Measurements from ENCODE around the gene COBL.
A peak's percentile ranks its signal among the peaks of the same experiment; 100 is the strongest.

The COBL gene

DNA sequence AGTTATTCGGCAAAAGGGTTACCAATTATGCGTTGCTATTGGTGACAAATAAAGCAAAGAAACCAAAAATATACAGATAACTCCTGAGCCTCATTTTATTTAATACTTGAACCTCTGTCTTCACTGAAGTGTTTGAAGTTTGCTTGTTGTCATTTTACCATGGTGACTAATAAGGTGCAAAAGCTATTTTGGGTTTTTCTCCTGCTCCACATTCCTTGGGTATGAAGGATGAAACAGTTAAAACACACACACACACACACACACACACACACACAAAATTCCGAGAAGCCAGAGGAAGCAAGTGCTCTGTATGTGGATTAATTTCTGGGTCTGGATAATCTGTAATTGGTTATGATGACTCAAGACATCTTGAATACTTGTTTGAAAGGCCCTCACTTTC is 246.5 kb downstream of the COBL start:
- Histone ChIP-seq H3K4me3 (ENCODE audit: low read depth, low read length) (no peak overlapping the region), H3K27ac (peak overlapping the region; percentile 40), H3K9me3 (ENCODE audit: control insufficient read depth, low read length) (no peaks in the 10 kb centered on the region), H3K79me2 (peaks cover 4% of the 10 kb centered on the region), H3K4me1 (no peaks in the 10 kb centered on the region), H3K36me3 (ENCODE audit: control insufficient read depth, insufficient read depth, low read length) (no peaks in the 10 kb centered on the region), H3K9ac (no peak overlapping the region), H2AFZ (no peak overlapping the region), H3K27me3 (ENCODE audit: control insufficient read depth, insufficient read depth, low read length) (no peaks in the 10 kb centered on the region), H3K4me2 (ENCODE audit: low read length) (no peak overlapping the region)
- TF ChIP-seq CTCF (IDR thresholded peaks at IDR 0.05) = no peak

GRCh38 chr7:51069411-51070083 is 247.1 kb downstream of the COBL start:
- Histone ChIP-seq H3K4me2 (ENCODE audit: low read length) (no peak overlapping the region), H3K36me3 (ENCODE audit: control insufficient read depth, insufficient read depth, low read length) (no peaks in the 10 kb centered on the region), H3K9me3 (ENCODE audit: control insufficient read depth, low read length) (no peaks in the 10 kb centered on the region), H3K27ac (peak overlapping the region; percentile 40), H3K4me3 (ENCODE audit: low read depth, low read length) (no peak overlapping the region), H3K27me3 (ENCODE audit: control insufficient read depth, insufficient read depth, low read length) (no peaks in the 10 kb centered on the region), H3K4me1 (no peaks in the 10 kb centered on the region), H3K79me2 (peaks cover 4% of the 10 kb centered on the region), H2AFZ (no peak overlapping the region), H3K9ac (no peak overlapping the region)
- no peak for TF ChIP-seq CTCF (IDR thresholded peaks at IDR 0.05)

- H3K36me3 ChIP-seq (ENCODE audit: control insufficient read depth, insufficient read depth, low read length) = no peaks in the 10 kb centered on the region
- peaks cover 4% of the 10 kb centered on the region for H3K79me2 ChIP-seq
- no peaks in the 10 kb centered on the region for H3K9me3 ChIP-seq (ENCODE audit: control insufficient read depth, low read length)
- no peaks in the 10 kb centered on the region for H3K27me3 ChIP-seq (ENCODE audit: control insufficient read depth, insufficient read depth, low read length)
- H2AFZ ChIP-seq = no peak overlapping the region
- no peaks in the 10 kb centered on the region for H3K4me1 ChIP-seq
- H3K27ac ChIP-seq = no peak overlapping the region
- no peak for TF ChIP-seq CTCF (IDR thresholded peaks at IDR 0.05)
- no peak overlapping the region for H3K9ac ChIP-seq
- H3K4me3 ChIP-seq (ENCODE audit: low read depth, low read length) = no peak overlapping the region
- H3K4me2 ChIP-seq (ENCODE audit: low read length) = no peak overlapping the region
These were observed 248.2 kb downstream of the COBL start for GRCh38 chr7:51068401-51068800.

DNA sequence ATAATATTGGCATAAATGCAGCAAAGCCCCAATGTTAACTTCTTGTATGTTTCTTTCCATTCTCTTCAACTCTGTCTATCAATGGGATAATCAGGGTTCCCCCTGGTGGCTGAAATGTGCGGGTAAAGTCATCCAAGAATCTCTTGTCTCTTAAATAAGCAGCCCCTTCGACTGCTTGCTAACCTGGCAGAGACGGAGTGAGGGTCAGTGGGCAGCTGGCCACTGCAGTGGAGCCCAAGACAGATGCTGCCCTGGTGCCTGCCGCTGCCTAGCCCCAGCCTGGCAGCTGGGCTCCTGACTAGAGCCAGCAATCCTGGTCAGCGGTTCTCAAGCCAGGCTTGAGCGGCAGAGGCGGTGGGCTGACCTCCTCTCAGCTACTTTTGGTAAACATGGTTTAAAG is 248.9 kb downstream of the COBL start:
- Histone ChIP-seq H3K9ac (no peak overlapping the region), H3K4me1 (no peaks in the 10 kb centered on the region), H3K4me3 (ENCODE audit: low read depth, low read length) (no peak overlapping the region), H3K4me2 (ENCODE audit: low read length) (no peak overlapping the region), H3K9me3 (ENCODE audit: control insufficient read depth, low read length) (no peaks in the 10 kb centered on the region), H3K36me3 (ENCODE audit: control insufficient read depth, insufficient read depth, low read length) (no peaks in the 10 kb centered on the region), H2AFZ (no peak overlapping the region), H3K79me2 (peaks cover 4% of the 10 kb centered on the region), H3K27ac (no peak overlapping the region), H3K27me3 (ENCODE audit: control insufficient read depth, insufficient read depth, low read length) (no peaks in the 10 kb centered on the region)
- TF ChIP-seq CTCF (IDR thresholded peaks at IDR 0.05) = peak; percentile 78

DNA sequence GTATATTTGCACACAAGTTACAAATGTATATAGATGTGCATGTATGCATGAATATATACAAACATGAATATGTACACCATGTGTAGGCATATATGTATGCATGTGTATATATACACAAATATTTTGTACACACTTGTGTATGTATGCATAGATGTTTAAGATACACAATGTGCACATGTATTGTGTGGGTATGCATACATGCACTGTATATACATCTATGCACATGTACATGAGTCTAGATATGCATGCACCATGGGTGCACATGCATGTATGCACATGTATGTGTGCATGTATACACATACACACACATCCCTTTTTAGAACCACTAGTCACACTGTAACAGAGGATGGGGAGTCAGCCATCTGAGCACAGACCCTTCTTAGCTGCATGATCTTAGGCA is 249.4 kb downstream of the COBL start:
- Histone ChIP-seq H3K4me2 (ENCODE audit: low read length) (no peak overlapping the region), H3K79me2 (peaks cover 4% of the 10 kb centered on the region), H3K27ac (no peak overlapping the region)

More for the DNA sequence above, 249.4 kb downstream of the COBL start:
- no peaks in the 10 kb centered on the region for H3K36me3 ChIP-seq (ENCODE audit: control insufficient read depth, insufficient read depth, low read length)
- no peaks in the 10 kb centered on the region for H3K27me3 ChIP-seq (ENCODE audit: control insufficient read depth, insufficient read depth, low read length)
- no peaks in the 10 kb centered on the region for H3K4me1 ChIP-seq
- H3K4me3 ChIP-seq (ENCODE audit: low read depth, low read length) = no peak overlapping the region
- H2AFZ ChIP-seq = no peak overlapping the region
- no peaks in the 10 kb centered on the region for H3K9me3 ChIP-seq (ENCODE audit: control insufficient read depth, low read length)
- no peak overlapping the region for H3K9ac ChIP-seq
- TF ChIP-seq CTCF (IDR thresholded peaks at IDR 0.05) = no peak
